WTC11 (cell line): ENCODE measurements around the gene SPEF1.

Experiments
- CREM ChIP-seq: sonication (generic); formaldehyde crosslinking; IDR thresholded peaks from 2 replicates; pipeline ENCODE4 v1.8.1; 2022; ENCODE audit warnings: mild to moderate bottlenecking, missing genetic modification reagents, moderate library complexity
- ESRRA ChIP-seq: sonication (generic); formaldehyde crosslinking; IDR thresholded peaks from 2 replicates; pipeline ENCODE4 v1.8.1; 2022; ENCODE audit warnings: mild to moderate bottlenecking, missing genetic modification reagents, borderline replicate concordance
- IRF2 ChIP-seq: sonication (generic); formaldehyde crosslinking; IDR thresholded peaks from 2 replicates; pipeline ENCODE4 v1.8.0; 2022; ENCODE audit warnings: low read depth, missing genetic modification reagents, borderline replicate concordance
- JUN ChIP-seq: sonication (generic); formaldehyde crosslinking; IDR thresholded peaks from 2 replicates; pipeline ENCODE4 v1.8.0; 2023; ENCODE audit warnings: mild to moderate bottlenecking, missing genetic modification reagents
- NR3C1 ChIP-seq: sonication (generic); formaldehyde crosslinking; conservative IDR thresholded peaks from 2 replicates; pipeline ENCODE4 v1.8.1; 2023; ENCODE audit warnings: low read depth, mild to moderate bottlenecking, missing genetic modification reagents
- SOX15 ChIP-seq: fragments of 250-450 bp; sonication (Bioruptor Pico); IDR thresholded peaks from 2 replicates; pipeline ENCODE4 v1.9.0; 2021; ENCODE audit warnings: mild to moderate bottlenecking
- ZBTB21 ChIP-seq: sonication (generic); formaldehyde crosslinking; IDR thresholded peaks from 2 replicates; pipeline ENCODE4 v1.8.1; 2023; ENCODE audit warnings: mild to moderate bottlenecking, missing genetic modification reagents, borderline replicate concordance
- TF ChIP-seq, protein P1 (sequence below): fragments of 200-600 bp; IDR thresholded peaks from 2 replicates; pipeline ENCODE4 v1.8.0; 2022; ENCODE audit warnings: antibody characterized with exemption
- TF ChIP-seq, protein P2 (sequence below): sonication (generic); formaldehyde crosslinking; IDR thresholded peaks from 2 replicates; pipeline ENCODE4 v1.8.1; 2023; ENCODE audit warnings: mild to moderate bottlenecking, missing genetic modification reagents
- TF ChIP-seq, protein P3 (sequence below): sonication (generic); formaldehyde crosslinking; IDR thresholded peaks from 2 replicates; pipeline ENCODE4 v1.8.1; 2022; ENCODE audit warnings: mild to moderate bottlenecking, moderate library complexity, missing genetic modification reagents
- TF ChIP-seq, protein P4 (sequence below): sonication (generic); formaldehyde crosslinking; IDR thresholded peaks from 2 replicates; pipeline ENCODE4 v1.8.0; 2022; ENCODE audit warnings: mild to moderate bottlenecking, missing genetic modification reagents
- TF ChIP-seq, protein P5 (sequence below): sonication (generic); formaldehyde crosslinking; IDR thresholded peaks from 2 replicates; pipeline ENCODE4 v1.8.1; 2023; ENCODE audit warnings: mild to moderate bottlenecking, missing genetic modification reagents, moderate library complexity

DNA sequence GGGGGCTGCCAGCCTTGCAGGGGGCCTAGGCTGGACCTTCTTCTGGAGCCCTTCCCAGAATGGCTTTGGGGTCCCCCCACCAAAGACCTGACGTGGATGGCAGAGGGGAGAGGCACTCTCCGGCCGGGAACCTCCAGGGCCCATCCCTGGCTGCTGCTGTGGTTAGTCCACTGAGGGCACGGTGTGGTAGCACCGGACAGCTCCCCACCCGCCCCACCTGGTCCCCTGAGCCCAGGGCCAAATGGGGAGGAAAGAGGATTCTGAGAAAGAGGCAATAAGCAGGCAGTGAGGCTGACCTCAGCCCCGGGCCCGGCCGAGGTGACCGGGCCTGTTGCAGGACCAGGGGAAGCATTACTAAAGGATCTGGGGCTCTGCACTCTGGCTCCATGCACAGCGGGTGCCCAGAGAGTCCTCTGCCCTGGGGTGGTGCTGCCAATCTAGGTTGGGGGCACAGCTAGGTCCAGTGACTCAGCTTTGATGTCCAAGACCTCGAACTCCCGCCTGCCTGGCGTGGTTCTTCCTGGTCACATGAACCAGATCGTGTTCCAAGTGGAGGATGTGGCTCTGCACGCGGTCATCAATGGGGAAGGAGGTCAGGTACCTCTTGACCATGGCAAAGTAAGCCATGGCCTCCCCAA is 3.1 kb upstream of the SPEF1 start:
- TF ChIP-seq, protein P1, sequence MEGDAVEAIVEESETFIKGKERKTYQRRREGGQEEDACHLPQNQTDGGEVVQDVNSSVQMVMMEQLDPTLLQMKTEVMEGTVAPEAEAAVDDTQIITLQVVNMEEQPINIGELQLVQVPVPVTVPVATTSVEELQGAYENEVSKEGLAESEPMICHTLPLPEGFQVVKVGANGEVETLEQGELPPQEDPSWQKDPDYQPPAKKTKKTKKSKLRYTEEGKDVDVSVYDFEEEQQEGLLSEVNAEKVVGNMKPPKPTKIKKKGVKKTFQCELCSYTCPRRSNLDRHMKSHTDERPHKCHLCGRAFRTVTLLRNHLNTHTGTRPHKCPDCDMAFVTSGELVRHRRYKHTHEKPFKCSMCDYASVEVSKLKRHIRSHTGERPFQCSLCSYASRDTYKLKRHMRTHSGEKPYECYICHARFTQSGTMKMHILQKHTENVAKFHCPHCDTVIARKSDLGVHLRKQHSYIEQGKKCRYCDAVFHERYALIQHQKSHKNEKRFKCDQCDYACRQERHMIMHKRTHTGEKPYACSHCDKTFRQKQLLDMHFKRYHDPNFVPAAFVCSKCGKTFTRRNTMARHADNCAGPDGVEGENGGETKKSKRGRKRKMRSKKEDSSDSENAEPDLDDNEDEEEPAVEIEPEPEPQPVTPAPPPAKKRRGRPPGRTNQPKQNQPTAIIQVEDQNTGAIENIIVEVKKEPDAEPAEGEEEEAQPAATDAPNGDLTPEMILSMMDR: no peak
- TF ChIP-seq, protein P2, sequence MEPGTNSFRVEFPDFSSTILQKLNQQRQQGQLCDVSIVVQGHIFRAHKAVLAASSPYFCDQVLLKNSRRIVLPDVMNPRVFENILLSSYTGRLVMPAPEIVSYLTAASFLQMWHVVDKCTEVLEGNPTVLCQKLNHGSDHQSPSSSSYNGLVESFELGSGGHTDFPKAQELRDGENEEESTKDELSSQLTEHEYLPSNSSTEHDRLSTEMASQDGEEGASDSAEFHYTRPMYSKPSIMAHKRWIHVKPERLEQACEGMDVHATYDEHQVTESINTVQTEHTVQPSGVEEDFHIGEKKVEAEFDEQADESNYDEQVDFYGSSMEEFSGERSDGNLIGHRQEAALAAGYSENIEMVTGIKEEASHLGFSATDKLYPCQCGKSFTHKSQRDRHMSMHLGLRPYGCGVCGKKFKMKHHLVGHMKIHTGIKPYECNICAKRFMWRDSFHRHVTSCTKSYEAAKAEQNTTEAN (CRISPR knock-in tag): no peak
- TF ChIP-seq, protein P3, sequence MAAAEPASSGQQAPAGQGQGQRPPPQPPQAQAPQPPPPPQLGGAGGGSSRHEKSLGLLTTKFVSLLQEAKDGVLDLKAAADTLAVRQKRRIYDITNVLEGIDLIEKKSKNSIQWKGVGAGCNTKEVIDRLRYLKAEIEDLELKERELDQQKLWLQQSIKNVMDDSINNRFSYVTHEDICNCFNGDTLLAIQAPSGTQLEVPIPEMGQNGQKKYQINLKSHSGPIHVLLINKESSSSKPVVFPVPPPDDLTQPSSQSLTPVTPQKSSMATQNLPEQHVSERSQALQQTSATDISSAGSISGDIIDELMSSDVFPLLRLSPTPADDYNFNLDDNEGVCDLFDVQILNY: no peak
- TF ChIP-seq CREM (CRISPR knock-in tag) (no peak), ESRRA (no peak), ZBTB21 (CRISPR knock-in tag) (no peak), SOX15 (CRISPR knock-in tag) (no peak), IRF2 (no peak), NR3C1 (CRISPR knock-in tag) (no peak), JUN (no peak)
- TF ChIP-seq, protein P4, sequence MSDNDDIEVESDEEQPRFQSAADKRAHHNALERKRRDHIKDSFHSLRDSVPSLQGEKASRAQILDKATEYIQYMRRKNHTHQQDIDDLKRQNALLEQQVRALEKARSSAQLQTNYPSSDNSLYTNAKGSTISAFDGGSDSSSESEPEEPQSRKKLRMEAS (CRISPR knock-in tag): no peak
- TF ChIP-seq, protein P5, sequence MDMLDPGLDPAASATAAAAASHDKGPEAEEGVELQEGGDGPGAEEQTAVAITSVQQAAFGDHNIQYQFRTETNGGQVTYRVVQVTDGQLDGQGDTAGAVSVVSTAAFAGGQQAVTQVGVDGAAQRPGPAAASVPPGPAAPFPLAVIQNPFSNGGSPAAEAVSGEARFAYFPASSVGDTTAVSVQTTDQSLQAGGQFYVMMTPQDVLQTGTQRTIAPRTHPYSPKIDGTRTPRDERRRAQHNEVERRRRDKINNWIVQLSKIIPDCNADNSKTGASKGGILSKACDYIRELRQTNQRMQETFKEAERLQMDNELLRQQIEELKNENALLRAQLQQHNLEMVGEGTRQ (CRISPR knock-in tag): no peak
